ENCODE data around the gene ANTKMT.

ANTKMT gene

GRCh38 chr16:720990-721764 is at the start of gene ANTKMT:
TSS of gene ANTKMT (plus strand) at chr16:721146. CDS start at chr16:721275, 129 bp downstream.
- peak; percentile 88 for DNase-seq
- ATAC-seq: peak; percentile 64

- DNase-seq (no peak), ATAC-seq (no peak)
Observed at GRCh38 chr16:671353-672131, 49.4 kb upstream of the ANTKMT start.

- ATAC-seq (no peak), DNase-seq (no peak)
Observed at GRCh38 chr16:672371-672770, 48.6 kb upstream of the ANTKMT start.

- ATAC-seq: no peak
Observed at GRCh38 chr16:672851-673250, 48.1 kb upstream of the ANTKMT start.

GRCh38 chr16:673399-673991 is 47.5 kb upstream of the ANTKMT start:
- DNase-seq (no peak), ATAC-seq (no peak)

More at GRCh38 chr16:672851-673250, 48.1 kb upstream of the ANTKMT start:
- DNase-seq: no peak

- ATAC-seq (no peak), DNase-seq (no peak)
Observed at GRCh38 chr16:674214-674881, 46.6 kb upstream of the ANTKMT start.

GRCh38 chr16:674968-675883 is 45.7 kb upstream of the ANTKMT start, which contains the start of gene RHBDL1:
TSS of gene RHBDL1 (plus strand) at chr16:675671. CDS start at chr16:675791, 120 bp downstream.
- no peak for DNase-seq

GRCh38 chr16:675884-676564 is 44.9 kb upstream of the ANTKMT start:
- ATAC-seq: no peak
- no peak for DNase-seq

More at GRCh38 chr16:674968-675883, 45.7 kb upstream of the ANTKMT start, which contains the start of gene RHBDL1:
- ATAC-seq: no peak

- ATAC-seq: no peak
- DNase-seq: no peak
Observed at GRCh38 chr16:676565-676902, 44.4 kb upstream of the ANTKMT start.

- DNase-seq (no peak), ATAC-seq (no peak)
Observed at GRCh38 chr16:676913-677312, 44.0 kb upstream of the ANTKMT start.

- ATAC-seq (no peak), DNase-seq (no peak)
Observed at GRCh38 chr16:677316-678190, 43.4 kb upstream of the ANTKMT start.

GRCh38 chr16:678209-678857 is 42.6 kb upstream of the ANTKMT start:
- DNase-seq (no peak), ATAC-seq (no peak)

GRCh38 chr16:678858-679813 is 41.8 kb upstream of the ANTKMT start:
- DNase-seq (peak; percentile 69), ATAC-seq (no peak)

GRCh38 chr16:679814-680624 is 40.9 kb upstream of the ANTKMT start, which contains the start of gene STUB1:
TSS of gene STUB1 (plus strand) at chr16:680410. CDS start at chr16:680526, 116 bp downstream.
- peak; percentile 42 for ATAC-seq
- peak; percentile 92 for DNase-seq

GRCh38 chr16:680625-680945 is 40.4 kb upstream of the ANTKMT start:
- DNase-seq (no peak), ATAC-seq (no peak)

GRCh38 chr16:680967-681745 is 39.8 kb upstream of the ANTKMT start:
- no peak for DNase-seq
- no peak for ATAC-seq
